Erythroblast (primary cell): Measurements from ENCODE around the gene SH3PXD2B.
"Not testable (repeated sequence)": the region's sequence is repeated elsewhere in the genome, so short reads cannot be mapped to it uniquely, and the experiment has no call there.

Experiments used
- DNase-seq, 2 experiments: peaks; one replicate each; lab custom pipeline; 2025; lab: John Stamatoyannopoulos, UW
- GATA1 ChIP-seq: IDR thresholded peaks from 2 replicates; pipeline ENCODE4 v1.6.1; 2011; ENCODE audit warnings: low read depth, mild to moderate bottlenecking, control low read depth, low read length, moderate library complexity
- POLR2A ChIP-seq: IDR thresholded peaks from 2 replicates; pipeline ENCODE4 v1.6.1; 2011; ENCODE audit warnings: mild to moderate bottlenecking, low read length

SH3PXD2B gene

GRCh38 chr5:172385707-172386106 is 68.6 kb downstream of the SH3PXD2B start:
- TF ChIP-seq POLR2A (no peak), GATA1 (no peak)
- DNase-seq: no peak

DNA sequence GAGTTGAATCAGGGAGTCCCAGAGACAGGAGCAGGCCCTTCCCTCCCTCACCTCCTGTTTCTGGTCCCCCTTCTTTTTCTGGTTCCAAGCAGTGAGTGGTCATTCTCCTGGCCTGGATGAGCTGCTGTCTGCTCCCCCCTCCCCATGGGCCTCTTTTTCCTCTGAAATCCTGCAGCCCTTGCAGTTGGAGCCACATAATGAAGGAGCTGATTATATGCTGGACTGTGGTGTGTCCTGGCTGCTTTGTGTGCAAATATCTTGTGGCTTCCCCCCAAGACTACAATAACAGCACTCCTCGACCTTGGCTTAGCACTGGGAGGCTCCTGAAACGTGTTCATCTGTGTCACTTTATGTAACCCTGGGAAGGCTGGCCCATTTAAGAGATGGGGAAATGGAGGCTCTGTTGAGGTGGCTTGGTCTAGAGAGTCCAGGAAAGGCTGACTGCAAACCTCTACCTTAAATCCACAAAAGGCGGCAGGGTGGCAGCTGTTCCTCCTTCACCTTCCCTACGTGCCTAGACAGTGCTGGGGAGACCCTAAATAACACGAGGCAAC is 69.2 kb downstream of the SH3PXD2B start:
- no peak for TF ChIP-seq GATA1
- no peak for TF ChIP-seq POLR2A
- no peak for DNase-seq

GRCh38 chr5:172383191-172383802 is 71.0 kb downstream of the SH3PXD2B start:
- no peak for DNase-seq

GRCh38 chr5:172380987-172381643 is 73.2 kb downstream of the SH3PXD2B start:
- no peak for TF ChIP-seq GATA1
- TF ChIP-seq POLR2A: no peak
- DNase-seq: no peak

More at GRCh38 chr5:172383191-172383802, 71.0 kb downstream of the SH3PXD2B start:
- TF ChIP-seq POLR2A: no peak

DNA sequence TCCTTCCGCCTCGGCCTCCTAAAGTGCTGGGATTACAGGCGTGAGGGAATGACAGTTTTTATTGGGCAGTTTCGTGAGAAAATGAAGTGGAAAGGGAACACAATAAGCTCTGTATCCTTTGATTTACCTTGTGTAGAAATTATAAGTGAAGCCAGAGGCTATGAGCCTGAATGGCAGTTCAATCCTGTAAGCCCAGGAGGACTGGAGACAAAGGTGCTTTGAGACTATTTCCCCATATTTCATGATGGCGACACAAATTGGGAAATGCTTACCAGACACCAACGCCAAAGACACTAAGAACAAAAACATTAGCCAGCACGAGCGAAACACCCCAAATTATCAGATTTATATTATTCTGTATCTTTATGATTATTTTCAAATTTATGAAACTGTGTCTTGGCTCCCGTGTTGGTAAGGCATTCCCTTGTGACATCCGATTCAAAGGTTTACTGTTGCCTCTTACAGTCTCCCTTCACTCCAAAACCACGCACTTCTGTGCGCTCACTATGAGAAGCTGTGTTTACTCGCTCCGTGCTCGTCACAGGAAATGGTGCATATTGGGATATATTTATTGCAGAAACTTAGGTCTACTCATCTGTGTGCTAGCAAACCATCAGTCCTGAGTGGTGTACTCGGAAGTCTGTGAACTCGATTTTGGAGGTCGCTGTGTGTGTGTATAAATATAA is 73.9 kb downstream of the SH3PXD2B start:
- TF ChIP-seq POLR2A (no peak), GATA1 (no peak)
- no peak for DNase-seq

DNA sequence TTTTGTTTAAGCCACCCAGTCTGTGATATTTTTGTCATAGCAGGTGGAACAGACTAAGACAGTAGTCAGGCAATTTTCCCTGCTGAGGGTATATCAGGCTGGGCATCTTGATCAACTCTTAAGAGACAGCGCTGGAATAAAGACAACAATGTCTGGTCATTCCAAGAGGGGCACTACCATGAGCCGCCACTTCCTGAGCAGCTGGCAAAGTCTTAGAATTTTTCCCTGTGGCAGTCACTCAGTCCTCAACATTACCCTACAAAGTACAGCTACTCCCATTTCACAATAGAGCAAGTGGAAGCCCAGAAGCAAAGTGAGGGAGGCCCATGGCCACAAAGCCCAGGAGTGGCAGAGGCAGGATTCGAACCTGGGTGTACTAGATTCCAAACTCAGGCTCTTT is 74.8 kb downstream of the SH3PXD2B start:
- DNase-seq: no peak
- TF ChIP-seq GATA1: no peak
- TF ChIP-seq POLR2A: no peak

DNA sequence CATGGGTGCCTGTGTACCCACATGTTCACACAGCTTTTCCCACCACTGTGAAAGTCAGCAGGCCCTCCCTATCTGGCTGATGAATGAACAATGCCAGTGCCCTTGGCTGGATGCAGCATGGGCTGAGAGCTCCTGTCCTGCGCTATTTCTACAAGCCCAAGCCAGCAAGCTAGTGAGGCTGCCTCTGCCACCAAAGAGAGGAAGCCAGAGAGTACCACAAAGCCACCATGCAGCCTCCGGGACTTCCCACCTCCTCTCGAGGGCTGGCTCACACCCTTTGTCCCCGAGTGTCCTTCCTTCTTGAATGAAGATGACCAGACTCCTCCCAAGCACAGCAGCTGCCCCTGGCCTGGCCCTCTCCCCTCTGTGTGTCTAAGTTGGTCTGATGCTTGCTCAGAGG is 76.5 kb downstream of the SH3PXD2B start:
- TF ChIP-seq POLR2A (no peak), GATA1 (no peak)
- DNase-seq: no peak

DNA sequence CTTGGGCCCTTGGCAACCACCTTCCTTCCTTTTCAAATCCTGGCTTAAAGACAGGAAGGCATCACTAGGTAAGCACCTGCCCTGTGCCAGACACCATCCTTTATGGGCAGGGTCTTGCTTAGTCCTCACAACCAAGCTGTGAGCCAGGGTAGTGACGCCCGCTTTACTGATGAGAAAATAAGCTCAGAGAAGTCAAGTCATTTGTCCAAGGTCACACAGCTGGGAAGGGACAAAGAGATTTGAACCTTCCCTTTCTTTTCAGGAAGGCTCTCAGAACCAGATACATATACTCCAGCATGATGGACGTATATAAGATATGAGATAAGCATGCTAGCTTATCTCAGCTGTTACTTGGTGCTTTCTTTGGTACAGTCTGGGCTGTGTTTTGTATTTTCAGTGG is 76.9 kb downstream of the SH3PXD2B start:
- TF ChIP-seq POLR2A: no peak
- no peak for TF ChIP-seq GATA1
- DNase-seq: no peak

- no peak for DNase-seq
- TF ChIP-seq POLR2A (no peak), GATA1 (no peak)
These were observed 79.5 kb downstream of the SH3PXD2B start for GRCh38 chr5:172374783-172375182.

GRCh38 chr5:172373680-172374079 is 80.6 kb downstream of the SH3PXD2B start:
- no peak for TF ChIP-seq POLR2A
- TF ChIP-seq GATA1: no peak
- no peak for DNase-seq

DNA sequence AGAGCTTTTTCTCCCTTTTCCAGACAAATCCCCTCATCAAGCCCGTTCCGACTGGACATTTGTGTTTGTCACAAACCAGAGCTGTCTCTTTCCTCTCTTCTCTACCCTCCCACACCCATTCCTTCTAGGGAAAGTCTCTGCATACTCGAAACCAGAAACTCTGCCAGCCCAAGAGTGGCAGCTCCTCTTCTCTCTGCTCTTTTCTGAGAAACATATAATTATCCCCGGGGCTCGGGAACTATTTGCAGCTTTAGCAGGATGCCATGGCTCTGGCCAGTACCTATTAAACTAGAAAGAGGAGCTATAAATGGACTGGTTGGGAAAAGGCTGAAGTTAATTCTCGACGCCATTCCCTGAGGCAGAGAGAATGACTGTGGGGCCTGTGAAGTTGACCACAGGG is 82.6 kb downstream of the SH3PXD2B start:
- DNase-seq: no peak

GRCh38 chr5:172370648-172371545 is 83.4 kb downstream of the SH3PXD2B start:
- peak; percentile 28 to 53 for DNase-seq
- TF ChIP-seq POLR2A: no peak
- no peak for TF ChIP-seq GATA1

More for the DNA sequence above, 82.6 kb downstream of the SH3PXD2B start:
- TF ChIP-seq POLR2A: no peak
- TF ChIP-seq GATA1: no peak

- TF ChIP-seq GATA1 (no peak), POLR2A (no peak)
- DNase-seq: no peak
These were observed 84.1 kb downstream of the SH3PXD2B start for GRCh38 chr5:172370237-172370640.

- not testable (repeated sequence) for DNase-seq
These were observed 85.6 kb downstream of the SH3PXD2B start for GRCh38 chr5:172368699-172369098.
